GM21786 (cell line): ENCODE measurements around the gene PPP1R9B.

Experiments
- ATAC-seq: cut with Tn5 transposase; IDR thresholded peaks from one replicate; pipeline ENCODE4 v1.9.1; 2021; ENCODE audit not compliant: unreplicated experiment

The PPP1R9B gene

GRCh38 chr17:50188531-50188920 lies 38.0 kb upstream of the PPP1R9B start:
- no peak for ATAC-seq

DNA sequence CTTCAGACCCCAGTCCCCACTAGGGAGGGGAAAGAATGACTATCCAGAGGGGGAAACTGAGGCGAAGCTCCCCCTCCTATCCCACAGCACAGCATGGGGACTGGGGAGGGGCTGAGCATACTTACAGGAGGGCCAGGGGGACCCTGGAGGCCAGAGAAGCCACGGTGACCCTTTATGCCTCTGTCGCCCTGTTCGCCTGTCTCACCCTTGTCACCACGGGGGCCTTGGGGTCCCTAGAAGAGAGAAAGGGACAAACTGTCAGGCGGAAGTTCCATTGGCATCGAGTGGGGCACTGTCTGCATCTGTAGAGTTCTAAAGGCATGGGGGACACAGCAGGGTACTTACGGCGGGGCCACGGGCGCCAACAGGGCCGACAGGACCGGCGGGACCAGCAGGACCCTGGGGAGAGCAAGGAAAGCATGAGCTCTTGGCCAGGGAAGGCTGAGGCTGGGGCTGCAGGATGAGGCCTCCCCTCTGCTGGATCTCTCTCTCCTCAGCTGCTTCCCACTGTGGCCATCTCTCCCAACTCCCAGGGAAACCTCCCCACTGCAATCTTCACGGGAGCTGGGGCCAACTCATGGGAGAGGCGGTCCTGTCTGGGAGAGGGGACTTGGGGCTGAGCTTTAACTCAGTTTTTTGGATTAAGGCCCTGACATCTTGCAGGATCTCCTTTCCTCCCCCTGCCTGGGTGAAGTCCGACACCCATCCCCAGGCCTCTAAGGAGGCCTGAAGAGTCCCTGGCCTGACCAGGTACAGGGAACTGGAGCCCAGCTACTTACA lies 37.5 kb upstream of the PPP1R9B start:
- ATAC-seq: no peak

DNA sequence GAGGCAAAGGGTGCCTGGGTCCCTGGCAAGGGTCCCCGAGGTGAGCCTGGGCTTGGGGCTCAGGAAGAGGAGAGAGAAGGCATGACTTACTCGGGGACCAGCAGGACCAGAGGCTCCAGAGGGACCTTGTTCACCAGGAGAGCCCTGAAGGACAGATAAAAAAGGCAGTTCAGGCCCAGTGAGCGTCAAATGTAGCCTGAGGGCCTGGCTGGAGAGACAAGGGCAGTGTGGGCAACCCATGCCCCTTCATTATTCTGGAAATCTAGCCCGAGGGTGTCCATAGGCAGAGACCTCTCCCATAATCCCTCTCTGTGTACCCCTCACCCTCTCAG lies 36.9 kb upstream of the PPP1R9B start:
- ATAC-seq: no peak

DNA sequence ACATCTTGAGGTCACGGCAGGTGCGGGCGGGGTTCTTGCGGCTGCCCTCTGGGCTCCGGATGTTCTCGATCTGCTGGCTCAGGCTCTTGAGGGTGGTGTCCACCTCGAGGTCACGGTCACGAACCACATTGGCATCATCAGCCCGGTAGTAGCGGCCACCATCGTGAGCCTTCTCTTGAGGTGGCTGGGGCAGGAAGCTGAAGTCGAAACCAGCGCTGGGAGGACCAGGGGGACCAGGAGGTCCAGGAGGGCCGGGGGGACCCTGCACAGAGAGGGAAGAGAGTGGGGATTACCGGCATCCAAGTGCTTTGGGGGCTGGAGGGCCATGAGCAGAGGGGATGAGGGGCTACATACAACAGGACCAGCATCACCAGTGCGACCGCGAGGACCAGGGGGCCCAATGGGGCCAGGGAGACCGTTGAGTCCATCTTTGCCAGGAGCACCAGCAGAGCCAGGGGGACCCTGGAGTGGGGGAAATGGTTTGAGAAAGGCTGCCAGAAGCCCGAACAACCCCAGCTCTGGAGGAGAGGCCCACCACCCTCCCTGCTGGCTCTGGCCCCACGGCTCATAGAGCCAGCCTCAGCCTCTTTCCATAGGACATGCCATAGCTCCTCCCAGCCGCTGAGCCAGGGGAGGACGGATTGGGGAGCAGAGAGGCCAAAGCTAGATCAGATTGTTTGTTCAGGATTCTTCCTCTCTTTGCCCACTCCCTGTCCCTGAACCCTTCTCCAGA lies 36.4 kb upstream of the PPP1R9B start:
- ATAC-seq: no peak

DNA sequence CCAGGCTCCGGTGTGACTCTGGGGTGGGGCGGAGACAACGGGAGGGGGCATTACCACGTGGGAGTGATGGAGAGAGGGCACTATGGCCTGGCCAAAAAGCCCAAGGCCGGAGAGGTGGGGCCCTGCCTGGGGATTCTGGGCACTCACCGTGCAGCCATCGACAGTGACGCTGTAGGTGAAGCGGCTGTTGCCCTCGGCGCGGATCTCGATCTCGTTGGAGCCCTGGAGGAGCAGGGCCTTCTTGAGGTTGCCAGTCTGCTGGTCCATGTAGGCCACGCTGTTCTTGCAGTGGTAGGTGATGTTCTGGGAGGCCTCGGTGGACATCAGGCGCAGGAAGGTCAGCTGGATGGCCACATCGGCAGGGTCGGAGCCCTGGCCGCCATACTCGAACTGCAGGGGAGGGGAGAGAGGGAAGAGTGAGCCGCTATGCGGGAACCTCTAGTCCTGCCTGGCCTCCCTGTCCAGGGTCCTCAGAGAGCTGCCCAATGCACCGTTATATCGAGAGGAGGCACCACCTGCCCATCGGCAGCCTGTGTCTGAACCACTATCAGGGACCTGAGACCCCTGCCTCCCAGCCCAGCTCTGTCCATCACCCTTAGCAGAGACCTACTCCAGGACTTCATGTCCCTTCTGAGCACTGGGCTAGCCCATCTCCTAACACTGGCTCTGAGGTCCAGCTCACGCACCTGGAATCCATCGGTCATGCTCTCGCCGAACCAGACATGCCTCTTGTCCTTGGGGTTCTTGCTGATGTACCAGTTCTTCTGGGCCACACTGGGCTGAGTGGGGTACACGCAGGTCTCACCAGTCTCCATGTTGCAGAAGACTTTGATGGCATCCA lies 35.4 kb upstream of the PPP1R9B start:
- ATAC-seq: no peak

DNA sequence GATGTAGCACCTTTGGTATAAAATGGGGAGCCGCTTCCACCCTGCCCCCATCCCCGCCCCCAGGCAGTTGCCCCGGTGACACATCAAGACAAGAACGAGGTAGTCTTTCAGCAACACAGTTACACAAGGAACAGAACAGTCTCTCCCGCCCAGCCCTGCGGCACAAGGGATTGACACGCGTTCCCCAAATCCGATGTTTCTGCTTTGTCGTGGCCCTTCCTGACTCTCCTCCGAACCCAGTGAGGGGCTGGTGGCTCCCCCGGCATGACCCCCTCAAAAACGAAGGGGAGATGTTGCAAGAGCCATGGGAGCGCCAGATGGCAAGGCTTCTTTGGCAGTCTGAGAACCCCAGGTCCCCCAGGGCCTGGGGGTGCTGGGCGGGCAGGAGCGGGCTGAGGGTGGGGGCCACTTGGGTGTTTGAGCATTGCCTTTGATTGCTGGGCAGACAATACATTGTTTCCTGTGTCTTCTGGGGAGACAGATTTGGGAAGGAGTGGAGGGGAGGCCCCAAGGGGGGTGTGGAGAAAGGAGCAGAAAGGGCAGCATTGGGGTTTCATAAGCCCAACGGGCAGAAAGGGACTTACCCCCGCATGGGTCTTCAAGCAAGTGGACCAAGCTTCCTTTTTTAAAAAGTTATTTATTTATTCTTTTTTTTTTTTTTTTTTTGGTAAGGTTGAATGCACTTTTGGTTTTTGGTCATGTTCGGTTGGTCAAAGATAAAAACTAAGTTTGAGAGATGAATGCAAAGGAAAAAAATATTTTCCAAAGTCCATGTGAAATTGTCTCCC lies 34.3 kb upstream of the PPP1R9B start:
- no peak for ATAC-seq

DNA sequence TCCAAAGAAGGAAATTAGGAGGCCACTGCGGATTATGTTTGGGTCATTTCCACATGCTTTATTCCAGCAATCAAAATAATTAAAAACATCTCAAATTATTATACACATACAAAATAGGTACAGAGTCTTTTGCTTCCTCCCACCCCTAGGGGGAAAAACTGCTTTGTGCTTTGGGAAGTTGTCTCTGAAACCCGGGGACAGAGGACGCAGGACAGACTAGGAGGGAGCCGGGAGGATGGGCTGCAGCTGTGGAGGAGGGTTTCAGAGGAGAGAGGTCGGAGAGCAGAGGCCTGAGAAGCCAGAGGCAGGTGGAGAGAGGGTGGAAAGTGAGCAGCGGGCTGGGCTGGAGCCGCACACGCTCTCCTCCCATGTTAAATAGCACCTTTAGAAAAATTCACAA lies 33.6 kb upstream of the PPP1R9B start:
- ATAC-seq: no peak

- ATAC-seq: no peak
Measured at GRCh38 chr17:50183421-50183994, 33.0 kb upstream of the PPP1R9B start.

DNA sequence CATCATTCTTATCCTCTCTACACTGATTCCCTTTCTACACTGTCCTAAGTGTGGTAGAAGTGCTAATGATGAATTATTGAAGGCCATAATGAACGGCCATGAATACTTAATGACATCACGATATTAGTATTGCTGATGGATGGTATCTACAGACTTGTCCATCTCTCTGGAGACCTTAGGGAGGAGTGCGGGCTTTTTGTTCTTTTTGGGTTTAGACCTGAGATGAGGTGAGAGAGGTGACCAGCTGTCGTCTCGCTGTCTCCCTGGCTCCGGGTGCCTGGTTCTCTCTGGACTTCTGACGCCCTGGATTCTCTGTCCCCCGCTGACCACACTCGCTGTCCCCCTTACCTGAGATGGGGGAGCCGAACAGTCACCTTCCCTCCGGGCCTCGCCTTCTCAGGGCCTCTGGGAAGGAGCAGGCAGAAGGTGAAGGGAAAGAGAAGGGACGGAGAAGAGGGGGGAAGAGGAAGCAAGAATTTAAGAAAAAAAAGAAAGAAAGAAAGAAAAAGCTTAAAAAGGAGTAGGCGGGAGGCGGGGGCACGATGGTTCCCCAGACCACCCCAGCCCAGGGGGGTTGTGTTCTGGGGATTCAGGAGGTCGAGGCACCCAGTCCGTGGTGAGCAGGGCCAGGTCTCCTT lies 32.4 kb upstream of the PPP1R9B start:
- ATAC-seq: no peak

- ATAC-seq: no peak
Measured at GRCh38 chr17:50181591-50182560, 31.4 kb upstream of the PPP1R9B start.

- ATAC-seq: no peak
Measured at GRCh38 chr17:50181144-50181543, 30.7 kb upstream of the PPP1R9B start.

GRCh38 chr17:50180620-50181019 lies 30.1 kb upstream of the PPP1R9B start:
- ATAC-seq: no peak

DNA sequence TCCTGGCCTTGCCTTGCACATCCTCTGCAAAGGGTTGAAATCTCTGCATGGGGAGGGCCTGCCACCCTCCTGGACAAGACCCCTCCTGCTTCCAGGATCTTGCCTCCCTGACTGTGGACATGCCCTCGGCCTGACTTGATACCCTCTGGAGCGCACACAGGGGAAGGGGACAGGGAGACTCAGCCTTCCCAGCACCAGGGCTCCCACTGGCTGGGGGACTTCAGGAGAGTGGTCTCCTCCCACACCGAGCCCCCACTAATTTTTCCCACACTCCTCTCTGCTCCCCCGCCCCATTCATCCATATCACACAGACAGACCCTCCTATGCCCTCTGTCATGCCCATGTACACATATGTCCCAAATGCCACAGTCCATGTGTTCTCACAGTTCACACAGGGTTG lies 29.6 kb upstream of the PPP1R9B start:
- ATAC-seq: no peak

DNA sequence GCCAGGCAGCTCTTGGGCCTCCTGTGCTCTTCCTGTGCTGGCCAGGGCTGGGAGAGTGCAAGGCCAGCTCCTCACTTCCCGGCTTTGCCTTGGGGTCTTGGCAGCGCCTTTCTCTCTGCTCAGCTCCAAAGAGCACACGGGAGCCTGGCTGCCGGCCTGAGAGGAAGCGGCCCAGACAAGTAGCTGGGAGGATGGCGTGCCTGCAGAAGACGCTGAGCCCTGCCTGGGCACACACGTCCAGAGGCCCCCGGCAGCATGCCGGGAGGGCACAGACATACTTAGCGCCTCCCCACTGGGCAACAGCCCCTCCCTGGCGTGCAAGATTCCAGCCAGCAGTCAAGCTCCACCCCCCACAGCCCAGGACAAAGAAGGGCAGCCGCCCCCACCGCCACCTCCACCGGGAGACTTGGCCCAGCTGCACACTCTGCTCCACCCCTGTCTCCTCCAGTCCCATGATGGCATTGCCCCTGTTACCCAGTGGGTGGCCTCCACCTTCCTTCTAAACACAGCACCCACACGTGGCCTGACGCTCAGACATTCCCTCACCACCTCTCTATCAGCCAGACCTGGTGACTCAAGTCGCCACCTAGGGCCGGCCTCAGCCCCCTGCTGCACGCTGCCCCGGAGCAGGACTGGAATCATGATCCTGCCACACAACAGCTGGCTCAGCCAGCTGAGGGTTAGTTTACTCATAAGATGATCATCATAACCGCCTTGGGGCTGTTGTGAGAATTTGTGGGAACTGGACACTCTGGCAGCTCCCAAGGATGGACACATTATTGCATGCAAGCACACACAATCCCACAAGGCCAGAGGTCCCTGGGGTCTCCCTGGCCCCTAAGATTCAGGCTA lies 27.7 kb upstream of the PPP1R9B start:
- peak; percentile 78 for ATAC-seq

DNA sequence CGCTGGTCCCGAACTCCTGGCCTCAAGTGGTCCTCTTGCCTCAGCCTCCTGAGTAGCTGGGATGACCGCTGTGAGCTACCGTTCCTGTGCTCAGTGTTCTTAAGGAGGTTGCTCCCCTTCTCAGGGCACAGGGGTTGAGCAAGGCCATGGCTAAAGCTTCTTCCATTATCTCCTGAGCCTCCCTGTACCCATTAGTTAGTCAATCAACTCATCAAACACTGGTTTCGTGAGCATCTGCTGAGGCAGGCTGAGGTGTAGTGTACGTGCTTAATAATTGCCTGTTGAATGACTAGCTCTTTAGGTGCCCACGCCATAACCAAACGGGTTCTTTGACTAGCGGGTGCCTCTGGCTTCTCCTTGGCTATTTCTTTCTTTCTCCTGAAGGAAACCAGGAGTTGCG lies 27.0 kb upstream of the PPP1R9B start:
- no peak for ATAC-seq

DNA sequence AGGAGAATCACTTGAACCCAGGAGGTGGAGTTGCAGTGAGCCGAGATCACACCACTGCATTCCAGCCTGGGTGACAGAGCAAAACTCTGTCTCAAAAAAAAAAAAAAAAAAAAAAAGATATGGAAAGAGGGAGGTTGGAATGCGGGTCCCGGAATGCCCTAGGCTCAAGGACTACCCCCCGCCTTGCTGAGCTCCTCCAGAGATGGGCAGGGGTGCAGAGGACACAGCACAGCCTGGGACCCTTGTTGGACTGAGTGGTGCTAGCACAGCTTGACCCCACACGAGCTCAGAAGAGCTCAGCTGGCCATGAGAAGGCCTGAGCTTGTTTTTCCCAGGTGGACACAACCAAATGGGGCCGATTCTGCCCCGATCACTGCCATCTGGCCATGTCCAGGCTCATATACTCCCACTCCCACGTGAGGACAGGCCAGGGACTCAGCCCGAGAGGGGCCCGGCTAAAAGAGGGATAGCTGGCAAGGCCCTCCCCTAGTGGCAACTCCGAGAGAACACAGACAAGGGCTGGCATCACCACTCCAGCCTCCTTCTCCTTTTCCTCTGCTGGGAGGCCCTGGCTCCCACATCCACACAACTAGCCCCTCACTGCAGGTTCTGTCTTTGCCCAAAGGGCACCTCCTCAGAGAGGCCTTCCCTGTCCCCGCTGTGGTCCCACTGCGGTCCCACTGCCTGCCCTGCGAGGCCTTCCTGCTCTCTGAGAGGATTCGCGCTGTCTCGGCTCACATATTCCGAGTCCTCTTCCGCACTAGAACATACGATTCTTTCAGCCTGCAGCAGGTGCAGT lies 26.3 kb upstream of the PPP1R9B start:
- ATAC-seq: no peak

DNA sequence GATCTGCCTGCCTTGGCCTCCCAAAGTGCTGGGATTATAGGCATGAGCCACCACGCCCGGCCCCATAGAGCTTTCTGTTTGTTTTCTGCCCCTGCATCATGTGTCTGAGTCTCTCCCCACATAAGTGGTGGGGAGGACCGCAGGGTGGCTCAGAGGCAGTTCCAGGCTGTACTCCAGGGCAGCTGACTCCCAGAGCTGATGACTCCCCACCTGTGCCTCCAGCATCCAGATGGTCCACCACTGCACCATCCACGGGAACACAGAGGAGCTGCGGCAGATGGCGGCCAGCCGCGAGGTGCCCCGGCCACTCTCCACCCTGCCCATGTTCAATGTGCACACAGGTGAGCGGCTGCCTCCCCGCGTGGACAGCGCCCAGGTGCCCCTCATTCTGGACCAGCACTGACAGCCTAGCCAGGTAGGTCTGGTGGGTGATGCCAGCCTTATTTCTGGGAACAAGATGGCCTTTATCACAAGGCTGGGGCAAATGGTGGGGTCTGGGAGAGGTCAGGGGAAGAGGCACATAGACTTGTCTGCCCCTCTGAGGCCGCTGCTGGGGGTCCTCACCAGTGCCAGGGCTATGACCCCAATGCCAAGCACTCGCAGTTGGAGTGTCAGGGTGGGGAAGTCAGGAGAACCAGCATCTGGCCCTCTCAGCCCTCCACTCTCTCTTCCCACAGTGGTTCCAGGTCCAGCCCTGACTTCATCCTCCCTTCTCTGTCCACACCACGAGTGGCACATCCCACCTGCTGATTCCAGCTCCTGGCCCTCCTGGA lies 24.7 kb upstream of the PPP1R9B start:
- ATAC-seq: no peak
